ENCODE data around the gene C1QTNF6.

DNA sequence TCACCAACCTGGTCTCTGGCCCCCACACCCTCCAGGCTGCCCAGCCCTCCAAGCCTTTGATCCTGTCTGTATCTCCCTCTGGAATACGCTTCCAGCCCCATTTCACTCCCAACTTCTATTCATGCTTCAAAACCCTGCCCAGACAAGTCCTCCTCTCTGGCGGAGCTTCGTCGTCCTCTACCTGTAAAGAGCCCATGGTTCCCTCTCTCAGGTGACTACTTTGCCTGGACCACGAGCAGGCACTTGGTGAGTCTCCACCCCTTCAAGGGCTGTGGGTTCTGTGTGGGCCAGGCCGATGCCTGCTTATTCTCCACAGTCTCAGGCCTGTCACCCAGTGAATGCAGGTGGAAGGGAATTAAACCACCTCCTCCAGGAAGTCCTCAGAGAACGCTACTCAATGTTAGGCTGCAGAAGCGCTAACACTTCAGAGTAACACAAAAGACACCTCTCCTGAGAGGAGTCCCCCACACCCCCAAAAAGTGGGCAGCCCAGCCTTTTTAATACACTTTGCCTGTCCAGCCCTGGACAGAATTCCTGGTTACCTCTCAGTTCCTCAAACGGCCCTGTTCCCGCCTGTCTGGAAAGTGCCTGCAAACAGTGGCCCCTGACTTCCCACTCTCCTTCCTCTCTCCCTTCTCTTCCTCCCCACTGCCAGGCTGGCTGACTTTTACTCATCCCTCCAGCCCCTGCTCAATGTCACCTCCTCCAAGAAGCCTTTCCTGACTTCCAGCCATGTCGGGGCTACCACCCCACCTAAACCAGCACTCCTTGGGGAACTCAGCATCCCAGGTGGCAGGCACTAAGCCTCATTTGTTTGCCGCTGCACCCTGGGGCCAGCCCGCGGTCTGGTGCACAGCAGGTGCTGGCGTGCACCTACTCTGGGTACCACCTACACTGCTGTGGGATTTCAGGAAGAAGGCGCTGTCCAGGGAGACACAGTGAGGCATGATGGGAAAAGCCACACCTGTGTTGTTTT lies 47.0 kb upstream of the C1QTNF6 start:
- TF ChIP-seq, protein P1, sequence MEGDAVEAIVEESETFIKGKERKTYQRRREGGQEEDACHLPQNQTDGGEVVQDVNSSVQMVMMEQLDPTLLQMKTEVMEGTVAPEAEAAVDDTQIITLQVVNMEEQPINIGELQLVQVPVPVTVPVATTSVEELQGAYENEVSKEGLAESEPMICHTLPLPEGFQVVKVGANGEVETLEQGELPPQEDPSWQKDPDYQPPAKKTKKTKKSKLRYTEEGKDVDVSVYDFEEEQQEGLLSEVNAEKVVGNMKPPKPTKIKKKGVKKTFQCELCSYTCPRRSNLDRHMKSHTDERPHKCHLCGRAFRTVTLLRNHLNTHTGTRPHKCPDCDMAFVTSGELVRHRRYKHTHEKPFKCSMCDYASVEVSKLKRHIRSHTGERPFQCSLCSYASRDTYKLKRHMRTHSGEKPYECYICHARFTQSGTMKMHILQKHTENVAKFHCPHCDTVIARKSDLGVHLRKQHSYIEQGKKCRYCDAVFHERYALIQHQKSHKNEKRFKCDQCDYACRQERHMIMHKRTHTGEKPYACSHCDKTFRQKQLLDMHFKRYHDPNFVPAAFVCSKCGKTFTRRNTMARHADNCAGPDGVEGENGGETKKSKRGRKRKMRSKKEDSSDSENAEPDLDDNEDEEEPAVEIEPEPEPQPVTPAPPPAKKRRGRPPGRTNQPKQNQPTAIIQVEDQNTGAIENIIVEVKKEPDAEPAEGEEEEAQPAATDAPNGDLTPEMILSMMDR (IDR thresholded peaks at IDR 0.05) = no peak
- TF ChIP-seq, protein P2, sequence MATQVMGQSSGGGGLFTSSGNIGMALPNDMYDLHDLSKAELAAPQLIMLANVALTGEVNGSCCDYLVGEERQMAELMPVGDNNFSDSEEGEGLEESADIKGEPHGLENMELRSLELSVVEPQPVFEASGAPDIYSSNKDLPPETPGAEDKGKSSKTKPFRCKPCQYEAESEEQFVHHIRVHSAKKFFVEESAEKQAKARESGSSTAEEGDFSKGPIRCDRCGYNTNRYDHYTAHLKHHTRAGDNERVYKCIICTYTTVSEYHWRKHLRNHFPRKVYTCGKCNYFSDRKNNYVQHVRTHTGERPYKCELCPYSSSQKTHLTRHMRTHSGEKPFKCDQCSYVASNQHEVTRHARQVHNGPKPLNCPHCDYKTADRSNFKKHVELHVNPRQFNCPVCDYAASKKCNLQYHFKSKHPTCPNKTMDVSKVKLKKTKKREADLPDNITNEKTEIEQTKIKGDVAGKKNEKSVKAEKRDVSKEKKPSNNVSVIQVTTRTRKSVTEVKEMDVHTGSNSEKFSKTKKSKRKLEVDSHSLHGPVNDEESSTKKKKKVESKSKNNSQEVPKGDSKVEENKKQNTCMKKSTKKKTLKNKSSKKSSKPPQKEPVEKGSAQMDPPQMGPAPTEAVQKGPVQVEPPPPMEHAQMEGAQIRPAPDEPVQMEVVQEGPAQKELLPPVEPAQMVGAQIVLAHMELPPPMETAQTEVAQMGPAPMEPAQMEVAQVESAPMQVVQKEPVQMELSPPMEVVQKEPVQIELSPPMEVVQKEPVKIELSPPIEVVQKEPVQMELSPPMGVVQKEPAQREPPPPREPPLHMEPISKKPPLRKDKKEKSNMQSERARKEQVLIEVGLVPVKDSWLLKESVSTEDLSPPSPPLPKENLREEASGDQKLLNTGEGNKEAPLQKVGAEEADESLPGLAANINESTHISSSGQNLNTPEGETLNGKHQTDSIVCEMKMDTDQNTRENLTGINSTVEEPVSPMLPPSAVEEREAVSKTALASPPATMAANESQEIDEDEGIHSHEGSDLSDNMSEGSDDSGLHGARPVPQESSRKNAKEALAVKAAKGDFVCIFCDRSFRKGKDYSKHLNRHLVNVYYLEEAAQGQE (IDR thresholded peaks at IDR 0.05; ENCODE audit: insufficient read depth in 1 of 2, low read depth in 2 of 2, low read length in 1 of 2) = no peak

All from Panc1 (cell line).